ENCODE data around the gene NOL8.
A peak's percentile ranks its signal among the peaks of the same experiment; 100 is the strongest.

NOL8 gene

GRCh38 chr9:92312887-92313623, 12.1 kb downstream of the NOL8 start:
- no peak for DNase-seq (ENCODE audit: low spot score)

- DNase-seq (ENCODE audit: low spot score) = no peak
These were observed 14.6 kb downstream of the NOL8 start for GRCh38 chr9:92310562-92310961.

GRCh38 chr9:92308893-92309292, 16.3 kb downstream of the NOL8 start:
- no peak for DNase-seq (ENCODE audit: low spot score)

GRCh38 chr9:92300936-92301335, 24.2 kb downstream of the NOL8 start:
- no peak for DNase-seq (ENCODE audit: low spot score)

- DNase-seq (ENCODE audit: low spot score) = no peak
These were observed 26.0 kb downstream of the NOL8 start for GRCh38 chr9:92299116-92299515.

- no peak for DNase-seq (ENCODE audit: low spot score)
These were observed 27.1 kb downstream of the NOL8 start for GRCh38 chr9:92298036-92298435.

DNA sequence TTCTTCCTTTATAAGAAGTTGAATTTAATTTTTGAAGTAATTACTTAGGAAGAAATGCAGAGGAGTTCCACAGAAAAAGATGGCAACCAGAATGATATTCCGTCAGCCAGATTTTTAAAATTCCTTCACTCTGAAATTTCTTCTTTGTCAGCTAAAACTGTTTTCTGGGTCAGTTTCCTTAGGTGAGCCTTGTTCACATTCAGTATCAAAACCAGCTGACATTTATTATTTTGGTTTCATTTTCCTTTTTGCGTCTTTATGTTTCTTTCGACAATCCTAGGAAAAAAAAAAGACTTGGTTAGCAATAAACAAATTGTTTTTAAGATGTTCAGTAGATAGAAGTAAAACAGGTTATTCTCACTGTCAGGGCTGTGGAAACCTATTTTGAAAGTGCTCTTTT, 27.5 kb downstream of the NOL8 start:
- DNase-seq (ENCODE audit: low spot score) = no peak

- DNase-seq (ENCODE audit: low spot score) = peak; percentile 10
These were observed 29.3 kb downstream of the NOL8 start for GRCh38 chr9:92295827-92296258.

DNA sequence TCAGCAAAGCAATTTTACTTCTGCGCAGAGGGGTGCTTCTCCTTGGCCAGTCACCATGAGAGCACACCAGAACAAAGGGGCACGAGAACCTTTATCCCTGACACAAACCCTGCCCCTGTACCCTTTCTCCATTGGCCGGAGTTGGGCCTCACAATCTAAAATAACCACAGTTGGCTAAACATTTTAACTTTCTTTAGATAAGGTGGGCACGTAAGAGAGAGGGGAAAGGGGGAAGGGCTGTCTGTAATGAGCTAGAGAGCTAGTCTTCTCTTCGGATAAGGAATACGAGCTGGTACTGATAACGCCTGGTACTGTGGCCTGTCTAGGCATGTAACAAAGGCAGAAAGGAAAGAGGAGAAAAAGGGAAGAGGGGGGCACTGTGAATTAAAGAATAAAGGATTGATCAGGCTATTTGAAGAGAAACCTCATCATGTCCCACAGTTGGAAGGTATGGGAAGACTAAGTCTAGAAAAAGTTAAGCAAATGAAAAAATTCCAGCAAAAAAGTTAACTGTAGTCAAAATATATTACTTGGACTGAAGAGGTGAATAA, 29.8 kb downstream of the NOL8 start:
- DNase-seq (ENCODE audit: low spot score) = no peak

- DNase-seq (ENCODE audit: low spot score) = peak; percentile 5
These were observed 30.9 kb downstream of the NOL8 start for GRCh38 chr9:92294297-92294676.

DNA sequence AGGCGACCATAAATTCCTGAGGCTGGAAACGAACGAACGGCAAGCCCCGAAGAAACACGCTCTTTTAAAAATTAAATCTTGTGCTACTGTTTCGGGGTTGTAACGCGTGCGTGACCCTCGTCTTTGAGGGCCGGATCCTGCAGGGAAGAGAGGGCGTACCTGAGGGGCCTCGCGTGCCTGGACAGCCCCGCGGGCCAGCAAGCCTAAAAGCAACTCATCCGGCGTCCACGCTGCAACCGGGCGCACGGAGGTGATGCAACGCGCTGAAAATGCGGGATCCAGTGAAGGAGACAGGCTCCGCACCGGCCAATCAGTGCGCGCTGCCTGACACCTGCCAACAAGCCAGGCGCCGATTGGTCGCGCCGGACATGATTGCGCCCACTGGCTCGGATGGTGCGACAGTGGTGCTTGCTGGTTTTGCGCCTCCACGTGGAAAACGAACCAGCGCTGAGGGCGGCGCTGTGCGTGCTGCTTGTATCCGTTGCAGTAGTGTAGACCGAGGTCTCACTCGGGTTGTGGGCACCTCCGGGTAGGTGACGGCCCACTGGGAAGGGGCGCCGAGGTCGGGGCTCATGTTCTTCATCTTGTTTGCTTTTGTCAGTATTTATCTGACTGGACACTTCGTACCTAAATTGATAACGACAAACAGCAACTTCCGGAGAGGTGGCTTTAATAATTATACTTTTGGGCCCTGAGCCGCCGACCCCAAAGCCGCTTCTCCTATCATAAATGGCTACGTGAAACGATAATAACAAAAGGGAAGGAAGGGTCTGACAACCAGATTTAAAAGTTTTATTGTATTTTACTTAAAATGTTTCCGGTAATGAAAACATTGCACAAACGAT, 31.5 kb downstream of the NOL8 start, which contains the start of gene IARS1:
Gene IARS1, minus strand, starts transcription at position 246 of the 845 bp plus-strand sequence. CDS start 4,278 bp downstream, outside the sequence.
- DNase-seq (ENCODE audit: low spot score) = peak; percentile 97

DNA sequence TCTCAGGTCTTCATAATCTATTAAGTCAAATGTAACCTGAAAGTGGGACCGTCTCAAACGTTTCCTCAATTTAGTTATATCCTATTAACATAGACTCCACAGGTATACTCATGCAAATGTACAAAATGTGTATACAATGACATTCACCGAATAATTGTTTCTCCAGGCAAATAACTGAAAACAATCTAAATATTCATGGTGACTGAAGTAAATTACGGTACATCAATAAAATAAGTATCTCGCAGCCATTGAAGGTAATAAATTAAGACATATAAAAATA, 32.1 kb downstream of the NOL8 start:
- no peak for DNase-seq (ENCODE audit: low spot score)

GRCh38 chr9:92292338-92293074, 32.6 kb downstream of the NOL8 start:
- peak; percentile 11 for DNase-seq (ENCODE audit: low spot score)

- DNase-seq (ENCODE audit: low spot score) = no peak
These were observed 33.6 kb downstream of the NOL8 start for GRCh38 chr9:92291577-92291976.

GRCh38 chr9:92290785-92291429, 34.2 kb downstream of the NOL8 start:
- no peak for DNase-seq (ENCODE audit: low spot score)

GRCh38 chr9:92289708-92290390, 35.3 kb downstream of the NOL8 start:
- no peak for DNase-seq (ENCODE audit: low spot score)

- DNase-seq (ENCODE audit: low spot score) = no peak
These were observed 45.8 kb downstream of the NOL8 start for GRCh38 chr9:92279302-92279701.

DNA sequence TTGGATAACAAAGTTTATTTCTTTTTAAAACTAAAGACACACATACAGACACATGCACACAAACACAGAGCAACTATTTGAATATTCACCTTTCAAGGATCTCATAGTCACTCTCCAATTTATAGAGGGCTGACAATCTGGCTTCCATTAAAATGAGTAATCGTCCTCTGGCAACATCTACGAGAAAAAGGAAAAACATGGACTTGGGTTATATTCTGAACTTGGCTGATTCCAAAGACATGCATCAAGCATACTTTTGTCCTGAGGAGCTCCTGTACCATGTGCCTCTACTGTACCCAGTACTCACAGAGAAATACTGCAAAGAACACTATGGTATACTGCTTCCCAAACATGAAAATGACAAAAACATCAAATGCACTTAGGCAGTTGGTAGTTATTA, 47.0 kb downstream of the NOL8 start:
- no peak for DNase-seq (ENCODE audit: low spot score)

DNA sequence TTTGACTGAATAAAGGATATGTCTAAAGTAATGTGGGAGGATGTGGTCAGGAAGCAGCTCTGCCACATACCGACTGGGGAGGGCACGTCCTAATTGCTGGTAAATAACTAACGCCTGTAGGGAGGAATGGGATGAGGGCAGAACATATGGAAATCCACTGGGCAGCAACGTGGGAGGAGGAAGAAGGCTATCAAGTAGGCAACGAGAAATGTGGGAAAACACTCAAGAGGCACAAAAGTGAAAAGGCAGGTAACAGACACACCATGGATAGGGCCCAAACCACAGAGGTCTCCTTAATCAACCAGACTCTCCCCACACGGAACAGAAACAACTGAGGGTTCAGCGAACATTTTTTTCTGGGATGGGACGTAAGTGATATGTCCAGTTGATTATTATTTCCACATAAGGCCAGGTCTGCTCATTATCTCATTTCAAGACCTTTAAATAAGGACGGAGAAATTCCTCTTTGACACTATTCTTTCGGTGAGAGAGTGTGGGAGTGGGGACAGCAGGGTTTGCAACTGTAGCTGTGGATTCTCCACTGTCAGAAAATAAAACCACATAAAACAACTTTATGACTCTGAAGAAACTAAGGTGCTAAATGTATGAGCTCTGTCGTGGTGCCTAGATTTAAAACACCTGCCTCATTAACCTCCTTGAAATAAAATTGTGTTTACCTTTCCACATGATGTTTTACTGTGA, 48.7 kb downstream of the NOL8 start:
- no peak for DNase-seq (ENCODE audit: low spot score)

DNA sequence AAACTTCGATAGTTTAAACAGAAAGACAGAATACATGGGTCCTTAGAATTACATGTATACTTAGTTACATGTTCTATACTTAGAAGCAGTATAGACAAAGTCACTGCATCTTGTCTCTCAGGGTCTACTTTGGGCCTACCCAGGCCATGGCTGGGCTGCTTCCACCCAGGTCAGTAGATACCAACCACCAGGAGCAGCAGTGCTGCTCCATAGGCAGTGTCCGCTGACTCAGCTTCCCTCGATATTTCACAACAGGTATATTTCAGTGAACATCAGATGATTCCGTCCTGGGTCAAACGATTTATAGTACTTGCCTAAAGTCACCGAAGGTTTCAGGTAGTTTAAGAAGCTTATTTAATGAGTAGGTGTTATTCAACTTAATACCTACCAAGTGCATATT, 49.6 kb downstream of the NOL8 start:
- DNase-seq (ENCODE audit: low spot score) = no peak

GRCh38 chr9:92270511-92270910, 54.6 kb downstream of the NOL8 start:
- no peak for DNase-seq (ENCODE audit: low spot score)
